Measurements from ENCODE around the gene SRSF7.
"Not testable (repeated sequence)": the region's sequence is repeated elsewhere in the genome, so short reads cannot be mapped to it uniquely, and the experiment has no call there.

SRSF7 gene

GRCh38 chr2:38750891-38751595, at the start of gene SRSF7:
SRSF7 (minus strand) TSS chr2:38751361; CDS start chr2:38751256, 105 bp downstream.
- peak; percentile 97 for DNase-seq

- no peak for DNase-seq
Observed at GRCh38 chr2:38797953-38798352, 46.8 kb upstream of the SRSF7 start.

- DNase-seq = no peak
Observed at GRCh38 chr2:38797250-38797676, 46.1 kb upstream of the SRSF7 start.

- not testable (repeated sequence) for DNase-seq
Observed at GRCh38 chr2:38795016-38795415, 43.9 kb upstream of the SRSF7 start.

- no peak for DNase-seq
Observed at GRCh38 chr2:38794235-38794946, 43.2 kb upstream of the SRSF7 start.

- DNase-seq = no peak
Observed at GRCh38 chr2:38793511-38793910, 42.4 kb upstream of the SRSF7 start.

GRCh38 chr2:38792751-38793150, 41.6 kb upstream of the SRSF7 start:
- DNase-seq = no peak

GRCh38 chr2:38792321-38792720, 41.2 kb upstream of the SRSF7 start:
- DNase-seq = not testable (repeated sequence)

GRCh38 chr2:38791744-38792143, 40.6 kb upstream of the SRSF7 start:
- no peak for DNase-seq

- no peak for DNase-seq
Observed at GRCh38 chr2:38789691-38790090, 38.5 kb upstream of the SRSF7 start.

GRCh38 chr2:38788306-38788705, 37.1 kb upstream of the SRSF7 start:
- DNase-seq = no peak

GRCh38 chr2:38783586-38783985, 32.4 kb upstream of the SRSF7 start:
- no peak for DNase-seq

- DNase-seq = no peak
Observed at GRCh38 chr2:38778687-38779082, 27.5 kb upstream of the SRSF7 start.

- no peak for DNase-seq
Observed at GRCh38 chr2:38776531-38776930, 25.4 kb upstream of the SRSF7 start.

- DNase-seq = no peak
Observed at GRCh38 chr2:38775921-38776225, 24.7 kb upstream of the SRSF7 start.

GRCh38 chr2:38775097-38775920, 24.1 kb upstream of the SRSF7 start:
- no peak for DNase-seq

GRCh38 chr2:38771632-38772031, 20.5 kb upstream of the SRSF7 start:
- peak; percentile 42 for DNase-seq

- DNase-seq = no peak
Observed at GRCh38 chr2:38765551-38765950, 14.4 kb upstream of the SRSF7 start.

GRCh38 chr2:38765149-38765548, 14.0 kb upstream of the SRSF7 start:
- no peak for DNase-seq

GRCh38 chr2:38763728-38764127, 12.6 kb upstream of the SRSF7 start:
- no peak for DNase-seq

- DNase-seq = no peak
Observed at GRCh38 chr2:38763228-38763627, 12.1 kb upstream of the SRSF7 start.

GRCh38 chr2:38755891-38756290, 4.7 kb upstream of the SRSF7 start:
- not testable (repeated sequence) for DNase-seq

- no peak for DNase-seq
Observed at GRCh38 chr2:38754506-38754905, 3.3 kb upstream of the SRSF7 start.

- no peak for DNase-seq
Observed at GRCh38 chr2:38754049-38754448, 2.9 kb upstream of the SRSF7 start.

Data from RPMI8226 (cell line).